Panc1 (cell line): ENCODE results near the gene GRAMD2A. TPM values are rescaled to one million over a fixed set of nuclear protein-coding genes. Genes with fewer than 3 reads are reported as not detected.

Experiments used
- ATAC-seq: fragments of 200-7000 bp; cut with Tn5 transposase; 2 replicates; pipeline ENCODE4 v1.9.1; 2020; ENCODE audit warnings: mild to moderate bottlenecking, moderate library complexity
- BruUV-seq: library from RNA; stranded (reverse); fragments of 400-500 nt; replicated peaks from 2 replicates; lab custom pipeline; 2021; lab: Mats Ljungman, UMichigan
- CTCF ChIA-PET: fragments of 300-600 bp; sonication (Branson Sonifier 250); formaldehyde crosslinking; loops from one replicate; lab custom pipeline; 2022; ENCODE audit warnings: antibody characterized with exemption; lab: Charles Lee
- POLR2A ChIA-PET: fragments of 300-600 bp; sonication (Branson Sonifier 250); formaldehyde crosslinking; loops from one replicate; lab custom pipeline; 2022; ENCODE audit warnings: antibody characterized with exemption; lab: Charles Lee
- DNase-seq: peaks from one replicate; pipeline ENCODE4 v3.0.0-alpha.2; 2010; ENCODE audit warnings: low read depth, low spot score
- H3K27ac ChIP-seq: 2 replicates; pipeline ENCODE4 v1.5.1; 2011; ENCODE audit warnings: mild to moderate bottlenecking, low read length, inconsistent platforms
- H3K27me3 ChIP-seq: fragments of 200-500 bp; sonication (Bioruptor generic); 2 replicates; pipeline ENCODE4 v1.6.0; 2014; ENCODE audit warnings: low read length, inconsistent platforms; ENCODE audit not compliant: control insufficient read depth, insufficient read depth
- H3K36me3 ChIP-seq: fragments of 200-500 bp; sonication (Bioruptor generic); 2 replicates; pipeline ENCODE4 v1.5.1; 2014; ENCODE audit warnings: inconsistent platforms, mild to moderate bottlenecking, low read length, moderate library complexity; ENCODE audit not compliant: control insufficient read depth, insufficient read depth
- H3K4me1 ChIP-seq: 2 replicates; pipeline ENCODE4 v1.5.1; 2011; ENCODE audit warnings: inconsistent platforms, mild to moderate bottlenecking, low read length, moderate library complexity; ENCODE audit not compliant: control insufficient read depth, insufficient read depth
- H3K4me3 ChIP-seq, 2 experiments: 2 replicates each; pipeline ENCODE4 v1.5.1; 2011 to 2012; ENCODE audit warnings: low read depth in 2 of 2, low read length in 2 of 2, mild to moderate bottlenecking in 2 of 2, inconsistent platforms in 1 of 2, moderate library complexity in 1 of 2
- H3K9me3 ChIP-seq: fragments of 200-500 bp; sonication (Bioruptor generic); 2 replicates; pipeline ENCODE4 v1.5.1; 2014; ENCODE audit warnings: low read depth, mild to moderate bottlenecking, inconsistent platforms, low read length, moderate library complexity; ENCODE audit not compliant: control insufficient read depth, insufficient read depth
- POLR2AphosphoS5 ChIP-seq: IDR thresholded peaks from 2 replicates; pipeline ENCODE4 v1.6.1; 2012; ENCODE audit warnings: mild to moderate bottlenecking, low read depth, low read length, moderate library complexity
- SIN3A ChIP-seq: IDR thresholded peaks from 2 replicates; pipeline ENCODE4 v1.6.1; 2012; ENCODE audit warnings: low read depth, mild to moderate bottlenecking, low read length, moderate library complexity, borderline replicate concordance; ENCODE audit not compliant: insufficient read depth
- TCF7L2 ChIP-seq: IDR thresholded peaks from 2 replicates; pipeline ENCODE4 v1.6.1; 2011; ENCODE audit warnings: mild to moderate bottlenecking, low read depth, low read length, inconsistent platforms
- in situ Hi-C: cut with HindIII; loops from 2 replicates; pipeline ENCODE4 v1.10.0; 2016; ENCODE audit warnings: low sequenced_read_pairs, low pct_unique_long_range_greater_than_20kb
- intact Hi-C: fragments of 100-400 bp; cut with micrococcal nuclease; formaldehyde crosslinking; loops from one replicate; pipeline ENCODE4 v1.10.0; 2022; ENCODE audit not compliant: unreplicated experiment
- total RNA-seq: library from RNA; stranded (reverse); gene quantifications from one replicate; pipeline ENCODE4 v1.2.1, GENCODE V29; 2021; ENCODE audit not compliant: unreplicated experiment
- TF ChIP-seq, protein P1 (sequence below): fragments of 450-650 bp; IDR thresholded peaks from 2 replicates; pipeline ENCODE4 v1.5.1; 2017; ENCODE audit warnings: mild to moderate bottlenecking
- TF ChIP-seq, protein P2 (sequence below), 2 experiments: IDR thresholded peaks; 2 replicates each; pipeline ENCODE4 v1.6.1; 2011 to 2012; ENCODE audit warnings: low read depth in 2 of 2, control low read depth in 1 of 2, low read length in 1 of 2, mild to moderate bottlenecking in 1 of 2, moderate library complexity in 1 of 2; ENCODE audit not compliant: insufficient read depth in 1 of 2

The GRAMD2A gene
- total RNA-seq, 1 experiment from 2014 or later: 1.3 TPM

DNA sequence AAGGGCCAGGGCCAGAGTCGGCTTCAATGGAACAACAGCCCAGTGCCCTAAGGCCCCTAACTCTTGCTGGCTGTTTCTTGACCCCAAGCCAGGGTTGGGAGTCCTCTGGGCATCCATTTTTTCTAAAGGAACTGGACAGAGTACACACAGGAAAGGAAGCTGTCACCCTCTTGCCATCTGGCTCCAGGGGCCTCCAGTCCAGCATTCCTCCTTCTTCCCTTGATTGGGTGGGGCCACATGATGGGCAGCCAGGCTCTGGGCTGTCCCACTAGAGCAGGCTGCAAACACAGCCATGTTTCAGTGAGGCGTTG lies 1.6 kb upstream of the GRAMD2A start:
- no peaks in the 10 kb centered on the region for H3K27me3 ChIP-seq
- TSS peak; percentile 100 for BruUV-seq
- CTCF ChIA-PET: interaction anchor here (1.7 kb wide), 1 partner anchor 28 kb away, joined by 7 read pairs; no protein-coding TSS in a partner anchor
- intact Hi-C loops: no loop called here
- no peak overlapping the region for H3K27ac ChIP-seq
- ATAC-seq (no peak), DNase-seq (no peak)
- no peak overlapping the region for H3K4me3 ChIP-seq
- no peak for TF ChIP-seq SIN3A
- TF ChIP-seq, protein P1, sequence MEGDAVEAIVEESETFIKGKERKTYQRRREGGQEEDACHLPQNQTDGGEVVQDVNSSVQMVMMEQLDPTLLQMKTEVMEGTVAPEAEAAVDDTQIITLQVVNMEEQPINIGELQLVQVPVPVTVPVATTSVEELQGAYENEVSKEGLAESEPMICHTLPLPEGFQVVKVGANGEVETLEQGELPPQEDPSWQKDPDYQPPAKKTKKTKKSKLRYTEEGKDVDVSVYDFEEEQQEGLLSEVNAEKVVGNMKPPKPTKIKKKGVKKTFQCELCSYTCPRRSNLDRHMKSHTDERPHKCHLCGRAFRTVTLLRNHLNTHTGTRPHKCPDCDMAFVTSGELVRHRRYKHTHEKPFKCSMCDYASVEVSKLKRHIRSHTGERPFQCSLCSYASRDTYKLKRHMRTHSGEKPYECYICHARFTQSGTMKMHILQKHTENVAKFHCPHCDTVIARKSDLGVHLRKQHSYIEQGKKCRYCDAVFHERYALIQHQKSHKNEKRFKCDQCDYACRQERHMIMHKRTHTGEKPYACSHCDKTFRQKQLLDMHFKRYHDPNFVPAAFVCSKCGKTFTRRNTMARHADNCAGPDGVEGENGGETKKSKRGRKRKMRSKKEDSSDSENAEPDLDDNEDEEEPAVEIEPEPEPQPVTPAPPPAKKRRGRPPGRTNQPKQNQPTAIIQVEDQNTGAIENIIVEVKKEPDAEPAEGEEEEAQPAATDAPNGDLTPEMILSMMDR: no peak
- TF ChIP-seq, protein P2, sequence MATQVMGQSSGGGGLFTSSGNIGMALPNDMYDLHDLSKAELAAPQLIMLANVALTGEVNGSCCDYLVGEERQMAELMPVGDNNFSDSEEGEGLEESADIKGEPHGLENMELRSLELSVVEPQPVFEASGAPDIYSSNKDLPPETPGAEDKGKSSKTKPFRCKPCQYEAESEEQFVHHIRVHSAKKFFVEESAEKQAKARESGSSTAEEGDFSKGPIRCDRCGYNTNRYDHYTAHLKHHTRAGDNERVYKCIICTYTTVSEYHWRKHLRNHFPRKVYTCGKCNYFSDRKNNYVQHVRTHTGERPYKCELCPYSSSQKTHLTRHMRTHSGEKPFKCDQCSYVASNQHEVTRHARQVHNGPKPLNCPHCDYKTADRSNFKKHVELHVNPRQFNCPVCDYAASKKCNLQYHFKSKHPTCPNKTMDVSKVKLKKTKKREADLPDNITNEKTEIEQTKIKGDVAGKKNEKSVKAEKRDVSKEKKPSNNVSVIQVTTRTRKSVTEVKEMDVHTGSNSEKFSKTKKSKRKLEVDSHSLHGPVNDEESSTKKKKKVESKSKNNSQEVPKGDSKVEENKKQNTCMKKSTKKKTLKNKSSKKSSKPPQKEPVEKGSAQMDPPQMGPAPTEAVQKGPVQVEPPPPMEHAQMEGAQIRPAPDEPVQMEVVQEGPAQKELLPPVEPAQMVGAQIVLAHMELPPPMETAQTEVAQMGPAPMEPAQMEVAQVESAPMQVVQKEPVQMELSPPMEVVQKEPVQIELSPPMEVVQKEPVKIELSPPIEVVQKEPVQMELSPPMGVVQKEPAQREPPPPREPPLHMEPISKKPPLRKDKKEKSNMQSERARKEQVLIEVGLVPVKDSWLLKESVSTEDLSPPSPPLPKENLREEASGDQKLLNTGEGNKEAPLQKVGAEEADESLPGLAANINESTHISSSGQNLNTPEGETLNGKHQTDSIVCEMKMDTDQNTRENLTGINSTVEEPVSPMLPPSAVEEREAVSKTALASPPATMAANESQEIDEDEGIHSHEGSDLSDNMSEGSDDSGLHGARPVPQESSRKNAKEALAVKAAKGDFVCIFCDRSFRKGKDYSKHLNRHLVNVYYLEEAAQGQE (IDR thresholded peaks at IDR 0.05; ENCODE audit: insufficient read depth in 1 of 2, low read depth in 2 of 2, low read length in 1 of 2): no peak
- TF ChIP-seq TCF7L2: no peak
- no peak for TF ChIP-seq POLR2AphosphoS5
- no peaks in the 10 kb centered on the region for H3K9me3 ChIP-seq
- H3K36me3 ChIP-seq: peaks cover 42% of the 10 kb centered on the region
- in situ Hi-C loops: no loop called here
- POLR2A ChIA-PET: interaction anchor here (0.6 kb wide), 1 partner anchor 22 kb away, joined by 12 read pairs; no protein-coding TSS in a partner anchor
- H3K4me1 ChIP-seq: peaks cover 35% of the 10 kb centered on the region

DNA sequence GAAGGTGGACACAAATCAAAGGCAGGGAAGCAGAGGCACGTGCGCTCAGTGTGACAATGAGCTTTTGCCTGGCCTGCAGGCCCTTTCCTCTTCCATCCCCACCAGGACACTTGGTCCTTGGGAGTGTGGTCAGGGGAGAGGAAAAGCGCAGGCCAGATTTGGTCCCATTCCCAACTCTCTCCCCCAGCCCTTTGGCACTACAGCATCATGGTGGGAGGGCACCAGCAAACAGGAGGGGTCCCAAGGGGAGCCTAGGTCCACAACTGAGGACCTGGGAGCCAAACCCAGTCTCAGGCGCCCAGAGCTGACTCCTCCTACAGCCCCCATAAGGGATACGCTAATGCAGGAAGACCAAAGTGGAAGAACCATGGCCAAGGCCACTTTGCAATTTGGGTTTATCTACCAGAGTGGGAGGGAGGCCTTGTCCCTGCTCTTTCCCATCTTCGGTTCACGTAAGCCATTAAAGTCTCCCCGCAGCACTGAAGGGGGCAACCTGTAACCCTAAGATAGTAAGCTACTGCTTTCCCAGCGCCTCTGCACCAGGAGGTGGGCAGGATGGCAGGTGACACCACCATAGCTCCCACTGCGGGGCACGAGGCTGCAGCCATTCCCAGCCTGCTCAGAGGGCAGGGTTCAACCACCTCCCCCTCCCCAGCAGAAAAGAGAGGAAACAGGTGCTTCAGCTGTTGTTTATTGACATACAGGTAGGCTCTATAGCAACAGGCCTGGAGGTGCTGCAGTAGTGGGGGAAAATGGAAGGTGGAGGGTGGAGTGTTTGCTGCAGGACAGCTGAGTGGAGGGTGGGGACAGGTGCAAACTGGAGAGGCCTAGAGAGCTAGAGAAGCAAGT lies 993 bp upstream of the GRAMD2A start:
- Histone ChIP-seq H3K36me3 (peaks cover 36% of the 10 kb centered on the region), H3K4me3 (peak overlapping the region; percentile 45 to 48; a peak in 3 of 4 replicates), H3K4me1 (peaks cover 31% of the 10 kb centered on the region), H3K9me3 (no peaks in the 10 kb centered on the region), H3K27me3 (no peaks in the 10 kb centered on the region), H3K27ac (peak overlapping the region; percentile 65; the same call in 1 of the 2 replicates)
- TF ChIP-seq SIN3A (no peak), POLR2AphosphoS5 (no peak; the same call in 1 of the 2 replicates), TCF7L2 (no peak)
- TF ChIP-seq, protein P1: no peak
- TF ChIP-seq, protein P2 (IDR thresholded peaks at IDR 0.05; ENCODE audit: insufficient read depth in 1 of 2, low read depth in 2 of 2, low read length in 1 of 2): no peak
- intact Hi-C loops (no loop called here), in situ Hi-C loops (no loop called here)
- BruUV-seq: no TSS peak
- ATAC-seq (peak; percentile 11), DNase-seq (no peak)
- ChIA-PET POLR2A (no interaction called here), CTCF (no interaction called here)
